H1 (cell line): ENCODE measurements around the gene ETV2. TPM values are rescaled to one million over a fixed set of nuclear protein-coding genes. Genes with fewer than 3 reads are reported as not detected.

Experiments
- CTCF ChIA-PET: fragments of 300-600 bp; sonication (Branson Sonifier 250); formaldehyde crosslinking; loops from one replicate; lab custom pipeline; 2021; ENCODE audit not compliant: partially characterized antibody; lab: Charles Lee
- POLR2A ChIA-PET: fragments of 300-600 bp; sonication (Branson Sonifier 250); formaldehyde crosslinking; loops from one replicate; lab custom pipeline; 2021; ENCODE audit warnings: inconsistent platforms; ENCODE audit not compliant: partially characterized antibody; lab: Charles Lee
- DNase-seq, 2 experiments: peaks; one replicate each; pipeline versions ENCODE4 v3.0.0 to v3.0.0-alpha.2; 2010 to 2022; ENCODE audit warnings: low spot score in 2 of 2, low read depth in 1 of 2, mixed read lengths in 1 of 2
- FAIRE-seq: peaks from 2 replicates; lab custom pipeline; 2011; peaks lifted over from hg19 to GRCh38; lab: Jason Lieb, UNC
- H2AFZ ChIP-seq: 2 replicates; pipeline ENCODE4 v1.8.1; 2012; ENCODE audit warnings: low read length, inconsistent platforms
- H2AK5ac ChIP-seq: 2 replicates; pipeline ENCODE4 v1.6.1; 2013; ENCODE audit warnings: low read depth, low read length
- H2BK120ac ChIP-seq: replicated peaks from 2 replicates; pipeline ENCODE3; 2013; ENCODE audit warnings: low read depth, low read length, inconsistent platforms
- H2BK12ac ChIP-seq: 2 replicates; pipeline ENCODE4 v1.6.1; 2013; ENCODE audit warnings: low read depth, low read length
- H2BK15ac ChIP-seq: 2 replicates; pipeline ENCODE4 v1.6.1; 2013; ENCODE audit warnings: low read length
- H2BK20ac ChIP-seq: 2 replicates; pipeline ENCODE4 v1.6.1; 2013; ENCODE audit warnings: low read length
- H2BK5ac ChIP-seq: 2 replicates; pipeline ENCODE4 v1.6.1; 2013; ENCODE audit warnings: low read depth, low read length
- H3K14ac ChIP-seq: 2 replicates; pipeline ENCODE4 v1.6.1; 2013; ENCODE audit warnings: inconsistent platforms; ENCODE audit not compliant: insufficient read length
- H3K18ac ChIP-seq: 2 replicates; pipeline ENCODE4 v1.6.1; 2013; ENCODE audit warnings: low read length; ENCODE audit errors: extremely low read depth
- H3K23ac ChIP-seq: 2 replicates; pipeline ENCODE4 v1.6.1; 2013; ENCODE audit warnings: inconsistent platforms; ENCODE audit not compliant: insufficient read length
- H3K23me2 ChIP-seq: 2 replicates; pipeline ENCODE4 v1.6.1; 2013; ENCODE audit warnings: low read depth, low read length
- H3K27ac ChIP-seq: 2 replicates; pipeline ENCODE4 v1.6.1; 2011; ENCODE audit warnings: low read depth, low read length, inconsistent platforms
- H3K27me3 ChIP-seq, 4 experiments: replicated peaks in 1 of 4; 1 replicate in 1 of 4; 2 replicates in 3 of 4; pipeline versions ENCODE4 v1.6.1 to v1.8.1; 2011 to 2013; ENCODE audit warnings: low read length in 3 of 4, mild to moderate bottlenecking in 3 of 4, inconsistent platforms in 2 of 4, mixed read lengths in 2 of 4, moderate library complexity in 1 of 4; ENCODE audit not compliant: control insufficient read depth in 3 of 4, insufficient read depth in 3 of 4; ENCODE audit errors: extremely low read depth in 1 of 4
- H3K36me3 ChIP-seq, 4 experiments: 2 replicates each; pipeline versions ENCODE4 v1.6.1 to v1.8.1; 2011 to 2013; ENCODE audit warnings: mild to moderate bottlenecking in 4 of 4, low read length in 3 of 4, moderate library complexity in 2 of 4, control low read depth in 1 of 4, inconsistent platforms in 1 of 4; ENCODE audit not compliant: insufficient read depth in 4 of 4, control insufficient read depth in 2 of 4
- H3K4ac ChIP-seq: replicated peaks from 2 replicates; pipeline ENCODE3; 2013; ENCODE audit warnings: low read length, low read depth, mixed read lengths, inconsistent platforms; ENCODE audit not compliant: insufficient read length
- H3K4me1 ChIP-seq, 4 experiments: replicated peaks in 1 of 4; 1 replicate in 1 of 4; 2 replicates in 3 of 4; pipeline versions ENCODE4 v1.6.1 to v1.8.1; 2011 to 2013; ENCODE audit warnings: low read length in 3 of 4, inconsistent platforms in 2 of 4, mixed read lengths in 1 of 4; ENCODE audit not compliant: insufficient read depth in 4 of 4, control insufficient read depth in 3 of 4
- H3K4me2 ChIP-seq, 2 experiments: 2 replicates each; pipeline versions ENCODE4 v1.6.1 to v1.8.1; 2011 to 2013; ENCODE audit warnings: low read depth in 2 of 2, low read length in 2 of 2, control low read depth in 1 of 2, inconsistent platforms in 1 of 2, mild to moderate bottlenecking in 1 of 2; ENCODE audit not compliant: insufficient read depth in 1 of 2
- H3K4me3 ChIP-seq, 4 experiments: fragments of 200-600, 300-600 bp in 1 of 4; sonication (generic), shearing (Covaris generic), sonication (Bioruptor Twin) in 1 of 4; 2 replicates each; pipeline versions ENCODE4 v1.5.1 to v1.8.1; 2011 to 2016; ENCODE audit warnings: low read length in 4 of 4, low read depth in 3 of 4, control low read depth in 2 of 4, inconsistent platforms in 2 of 4, mild to moderate bottlenecking in 2 of 4, mixed read lengths in 1 of 4, moderate library complexity in 1 of 4; ENCODE audit not compliant: insufficient read depth in 2 of 4; ENCODE audit errors: extremely low read depth in 1 of 4
- H3K56ac ChIP-seq: replicated peaks from 2 replicates; pipeline ENCODE3; 2013; ENCODE audit warnings: low read depth, mild to moderate bottlenecking, mixed read lengths, low read length, inconsistent platforms; ENCODE audit not compliant: insufficient read length
- H3K79me1 ChIP-seq: 2 replicates; pipeline ENCODE4 v1.6.1; 2013; ENCODE audit warnings: low read depth, low read length, control low read depth
- H3K79me2 ChIP-seq, 2 experiments: 2 replicates each; pipeline versions ENCODE4 v1.6.1 to v1.8.1; 2012 to 2013; ENCODE audit warnings: low read length in 2 of 2, mild to moderate bottlenecking in 2 of 2, inconsistent platforms in 1 of 2; ENCODE audit not compliant: insufficient read depth in 2 of 2, control insufficient read depth in 1 of 2
- H3K9ac ChIP-seq, 4 experiments: replicated peaks in 1 of 4; 1 replicate in 1 of 4; 2 replicates in 3 of 4; pipeline versions ENCODE4 v1.6.1 to v1.8.1; 2011 to 2013; ENCODE audit warnings: low read depth in 3 of 4, low read length in 3 of 4, control low read depth in 2 of 4, mild to moderate bottlenecking in 2 of 4, moderate library complexity in 2 of 4, inconsistent platforms in 1 of 4; ENCODE audit errors: extremely low read depth in 1 of 4
- H3K9me3 ChIP-seq, 2 experiments: 2 replicates each; pipeline versions ENCODE4 v1.6.1 to v1.8.1; 2012 to 2013; ENCODE audit warnings: mild to moderate bottlenecking in 2 of 2, moderate library complexity in 2 of 2, control low read depth in 1 of 2, inconsistent platforms in 1 of 2, low read depth in 1 of 2, low read length in 1 of 2, mixed read lengths in 1 of 2; ENCODE audit not compliant: insufficient read depth in 2 of 2
- H4K20me1 ChIP-seq, 2 experiments: replicated peaks in 1 of 2; 2 replicates each; pipeline versions ENCODE3 to v1.8.1; 2011 to 2013; ENCODE audit warnings: inconsistent platforms in 2 of 2, low read length in 2 of 2, mild to moderate bottlenecking in 1 of 2; ENCODE audit not compliant: insufficient read depth in 2 of 2, control insufficient read depth in 1 of 2
- H4K5ac ChIP-seq: 2 replicates; pipeline ENCODE4 v1.6.1; 2013; ENCODE audit warnings: low read length, low read depth, mixed read lengths, inconsistent platforms; ENCODE audit not compliant: insufficient read length
- H4K8ac ChIP-seq: 2 replicates; pipeline ENCODE4 v1.8.0; 2013; ENCODE audit warnings: mild to moderate bottlenecking, moderate library complexity, low read length, inconsistent platforms; ENCODE audit not compliant: insufficient read depth; ENCODE audit errors: extremely low read depth
- H4K91ac ChIP-seq: replicated peaks from 2 replicates; pipeline ENCODE3; 2013; ENCODE audit warnings: low read length, mixed read lengths, inconsistent platforms; ENCODE audit not compliant: insufficient read length
- BCL11A ChIP-seq, 2 experiments: IDR thresholded peaks; one replicate each; pipeline ENCODE4 v1.6.1; 2011; ENCODE audit warnings: low read depth in 2 of 2, low read length in 2 of 2, mild to moderate bottlenecking in 2 of 2
- CREB1 ChIP-seq: IDR thresholded peaks from 2 replicates; pipeline ENCODE4 v1.6.1; 2012; ENCODE audit warnings: inconsistent platforms
- EP300 ChIP-seq, 2 experiments: IDR thresholded peaks; 1 replicate in 1 of 2; 2 replicates in 1 of 2; pipeline ENCODE4 v1.6.1; 2011 to 2012; ENCODE audit warnings: low read depth in 2 of 2, low read length in 2 of 2, mild to moderate bottlenecking in 2 of 2, borderline replicate concordance in 1 of 2, inconsistent platforms in 1 of 2, moderate library complexity in 1 of 2
- MAFK ChIP-seq: IDR thresholded peaks from 2 replicates; pipeline ENCODE4 v1.6.1; 2012; ENCODE audit warnings: low read depth, mild to moderate bottlenecking, improper control_type of control experiment, low read length
- SAP30 ChIP-seq: fragments of 300-600 bp; sonication (generic); IDR thresholded peaks from 2 replicates; pipeline ENCODE4 v1.7.1; 2012; ENCODE audit warnings: low read length, moderate library complexity, mild to moderate bottlenecking, inconsistent platforms; ENCODE audit not compliant: insufficient read depth, insufficient replicate concordance
- SIRT6 ChIP-seq: IDR thresholded peaks from one replicate; pipeline ENCODE4 v1.7.1; 2012; ENCODE audit warnings: low read length, inconsistent platforms
- SIX5 ChIP-seq: IDR thresholded peaks from 2 replicates; pipeline ENCODE4 v1.6.1; 2011; ENCODE audit warnings: mild to moderate bottlenecking, low read depth, low read length
- ZNF274 ChIP-seq: IDR thresholded peaks from 2 replicates; pipeline ENCODE4 v1.7.0; 2012; ENCODE audit warnings: low read length, borderline replicate concordance; ENCODE audit errors: extremely low read depth
- WGBS, 2 experiments: shearing (Covaris generic) in 1 of 2; methylation state at CpG; one replicate each; pipeline versions ENCODE4 v1.1.6 to v1.1.7; 2013 to 2015; ENCODE audit warnings: low lambda C conversion rate in 2 of 2, mixed read lengths in 2 of 2, inconsistent platforms in 1 of 2, low coverage in 1 of 2, missing lambda C conversion rate in 1 of 2; ENCODE audit not compliant: insufficient replicate concordance in 2 of 2, insufficient coverage in 1 of 2, insufficient read length in 1 of 2; ENCODE audit errors: extremely low coverage in 1 of 2, missing lambda C conversion rate in 1 of 2; 5-methylcytosine and 5-hydroxymethylcytosine counted together
- polyA plus RNA-seq, 7 experiments: library from polyadenylated mRNA; depleted of rRNA in 3 of 7; stranded (reverse) in 5 of 7; unstranded in 2 of 7; fragments of >200 nt in 5 of 7; fragments of 200-250 nt in 2 of 7; gene quantifications; 1 replicate in 5 of 7; 2 replicates in 1 of 7; 4 replicates in 1 of 7; pipeline versions ENCODE4 v1.2.1 to v1.2.3, GENCODE V29; 2011 to 2013; ENCODE audit warnings: missing spikeins in 2 of 7, mixed read lengths in 2 of 7
- total RNA-seq: library from RNA; stranded (reverse); fragmentation: NEBNext Ultra II Directional; extraction: Animal tissue kit (Norgen Biotek cat#: 25700); gene quantifications from 2 replicates; pipeline ENCODE4 v1.2.1, GENCODE V29; 2021

ETV2 gene
- total and polyA plus RNA-seq, 2 of the 8 experiments (the other 6 are each of a cell fraction or from before 2014, with no cell fraction given) = 0.88 to 1.3 TPM

DNA sequence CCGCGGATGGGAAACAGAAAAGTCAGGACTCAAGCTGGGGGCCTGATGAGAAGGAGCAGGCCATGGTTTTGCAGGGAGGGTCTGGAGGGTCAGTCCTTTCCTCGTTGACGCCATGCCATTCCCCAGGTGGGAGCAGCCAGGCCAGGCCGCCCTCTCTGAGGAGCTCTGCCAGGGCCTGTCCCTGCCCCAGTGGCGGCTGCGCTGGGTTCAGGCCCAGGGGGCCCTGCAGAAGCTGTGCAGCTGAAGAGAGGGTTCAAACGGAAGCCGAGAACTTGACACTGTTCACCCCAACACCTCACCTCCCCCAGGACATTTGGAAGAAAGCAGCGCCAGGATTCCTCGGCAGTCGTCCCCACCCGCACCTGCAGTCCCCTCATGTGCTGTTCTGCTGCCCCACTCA, 18.8 kb upstream of the ETV2 start:
- Histone ChIP-seq H3K23ac (no peak overlapping the region), H3K27me3 (no peaks in the 10 kb centered on the region), H2BK120ac (no peak overlapping the region), H3K79me2 (no peaks in the 10 kb centered on the region), H3K27ac (no peak overlapping the region), H4K5ac (no peak overlapping the region), H3K4me2 (no peak overlapping the region), H3K9ac (no peak overlapping the region), H3K18ac (no peak overlapping the region), H2BK20ac (no peak overlapping the region), H3K4ac (no peak overlapping the region), H2BK5ac (no peak overlapping the region), H3K23me2 (no peaks in the 10 kb centered on the region), H3K9me3 (no peaks in the 10 kb centered on the region), H3K56ac (no peak overlapping the region), H3K79me1 (no peaks in the 10 kb centered on the region), H3K4me1 (no peaks in the 10 kb centered on the region), H2AFZ (no peak overlapping the region), H3K4me3 (no peak overlapping the region), H2AK5ac (no peak overlapping the region), H3K36me3 (peaks cover 2 to 9% (median 5%) of the 10 kb centered on the region in 4 experiments; a peak in 3 of 8 replicates), H4K91ac (no peak overlapping the region), H2BK12ac (no peak overlapping the region), H2BK15ac (no peak overlapping the region), H4K20me1 (peaks cover 0 to 5% of the 10 kb centered on the region in 2 experiments), H4K8ac (no peak overlapping the region), H3K14ac (no peak overlapping the region)
- FAIRE-seq (no peak), DNase-seq (no peak)
- ChIA-PET CTCF (interaction anchor here (0.6 to 3.6 kb wide), 5 partner anchors 10 to 57 kb away, joined by 3 to 14 read pairs (median 3); partner anchors contain the start of gene HAUS5), POLR2A (interaction anchor here (1.1 to 2.7 kb wide), 6 partner anchors 10 to 112 kb away, joined by 3 to 13 read pairs (median 3); partner anchors contain the start of gene HAUS5)
- TF ChIP-seq SIX5 (no peak), BCL11A (IDR thresholded peaks at IDR 0.05; ENCODE audit: low read depth in 2 of 2, low read length in 2 of 2) (no peak), MAFK (no peak), CREB1 (no peak), SIRT6 (no peak), EP300 (IDR thresholded peaks at IDR 0.05; ENCODE audit: borderline replicate concordance in 1 of 2, low read depth in 2 of 2, low read length in 2 of 2) (no peak), SAP30 (no peak), ZNF274 (no peak)
- WGBS, 2 experiments = 93% methylated on average over 13 of the region's 13 CpGs; no CpG with 5 or more reads in 1 of the 2 experiments
